Raji (cell line): ENCODE measurements around the gene KLHL40.

Experiments used
- POLR2A ChIP-seq: IDR thresholded peaks from 2 replicates; pipeline ENCODE4 v1.6.1; 2011; ENCODE audit warnings: low read depth, low read length, control low read depth; ENCODE audit not compliant: insufficient read depth

KLHL40 gene

GRCh38 chr3:42698216-42698910 is 13.0 kb downstream of the KLHL40 start:
- no peak for TF ChIP-seq POLR2A

GRCh38 chr3:42698911-42699230 is 13.5 kb downstream of the KLHL40 start:
- TF ChIP-seq POLR2A = no peak

- no peak for TF ChIP-seq POLR2A
Observed at GRCh38 chr3:42699511-42699971, 14.2 kb downstream of the KLHL40 start.

GRCh38 chr3:42700366-42701288 is 15.3 kb downstream of the KLHL40 start:
- TF ChIP-seq POLR2A = no peak

GRCh38 chr3:42701371-42702065 is 16.2 kb downstream of the KLHL40 start:
- TF ChIP-seq POLR2A = no peak

GRCh38 chr3:42702066-42702951 is 17.0 kb downstream of the KLHL40 start, which contains the start of gene HHATL:
HHATL (minus strand) TSS chr3:42702798; CDS start chr3:42700826, 1,972 bp downstream.
- no peak for TF ChIP-seq POLR2A

- no peak for TF ChIP-seq POLR2A
Observed at GRCh38 chr3:42702982-42703694, 17.8 kb downstream of the KLHL40 start.

GRCh38 chr3:42703695-42704025 is 18.3 kb downstream of the KLHL40 start:
- no peak for TF ChIP-seq POLR2A

- TF ChIP-seq POLR2A = no peak
Observed at GRCh38 chr3:42704136-42704841, 19.0 kb downstream of the KLHL40 start.

- no peak for TF ChIP-seq POLR2A
Observed at GRCh38 chr3:42705058-42705767, 19.9 kb downstream of the KLHL40 start.

GRCh38 chr3:42705962-42706585 is 20.7 kb downstream of the KLHL40 start:
- no peak for TF ChIP-seq POLR2A
